HepG2 (cell line): ENCODE results near the gene TMPRSS7.

Experiments
- POLR2A ChIP-seq, 2 experiments: IDR thresholded peaks; 2 replicates each; pipeline ENCODE4 v1.6.1; 2011; ENCODE audit warnings: low read depth in 2 of 2, low read length in 2 of 2, mild to moderate bottlenecking in 1 of 2, moderate library complexity in 1 of 2; ENCODE audit not compliant: insufficient read depth in 1 of 2
- RAD21 ChIP-seq: fragments of 450-650 bp; formaldehyde crosslinking; IDR thresholded peaks from 2 replicates; pipeline ENCODE4 v1.5.0; 2020; ENCODE audit warnings: mild to moderate bottlenecking
- RXRB ChIP-seq: IDR thresholded peaks from 2 replicates; pipeline ENCODE4 v1.6.1; 2016; ENCODE audit warnings: borderline replicate concordance, missing genetic modification reagents, missing compliant biosample characterization
- SALL2 ChIP-seq: sonication (generic); formaldehyde crosslinking; IDR thresholded peaks from 2 replicates; pipeline ENCODE4 v1.8.1; 2023; ENCODE audit warnings: mild to moderate bottlenecking, missing genetic modification reagents, inconsistent platforms
- SRF ChIP-seq: IDR thresholded peaks from 2 replicates; pipeline ENCODE4 v1.6.1; 2011; ENCODE audit warnings: mild to moderate bottlenecking, low read depth, low read length, moderate library complexity

DNA sequence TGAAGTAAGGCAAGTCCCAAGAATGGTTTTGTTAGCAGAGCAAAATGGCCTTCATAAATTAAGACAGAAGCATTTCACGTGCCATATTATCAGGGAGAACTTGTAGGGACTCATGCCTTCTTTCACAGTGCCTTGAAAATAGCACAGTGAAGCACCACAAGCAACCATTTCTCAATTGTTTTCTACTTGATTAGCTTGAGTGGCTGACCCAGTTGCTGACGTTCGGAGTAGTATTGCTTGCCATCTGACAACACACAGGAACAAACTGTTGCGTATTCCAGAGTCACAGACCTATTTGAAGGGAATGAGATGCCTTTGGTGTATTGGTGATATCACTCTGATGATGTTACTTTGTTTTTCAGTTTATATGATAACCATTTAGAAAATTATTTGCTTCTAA, 48.7 kb downstream of the TMPRSS7 start:
- TF ChIP-seq RAD21 (CRISPR knock-in tag), result no peak
- TF ChIP-seq SRF, result no peak
- TF ChIP-seq POLR2A (IDR thresholded peaks at IDR 0.05; ENCODE audit: insufficient read depth in 1 of 2, low read depth in 2 of 2, low read length in 2 of 2), result no peak
- no peak for TF ChIP-seq SALL2 (CRISPR knock-in tag)
- TF ChIP-seq RXRB, result no peak
